Esophagus (tissue), 2 donors: ENCODE results near the gene C1orf50. TPM values are rescaled to one million over a fixed set of nuclear protein-coding genes. Genes with fewer than 3 reads are reported as not detected.
"Not testable (repeated sequence)": the region's sequence is repeated elsewhere in the genome, so short reads cannot be mapped to it uniquely, and the experiment has no call there.

Experiments used
- H3K27ac ChIP-seq, 2 donors: one replicate each; pipeline ENCODE4 v1.5.1; 2013; ENCODE audit warnings: low read depth in 2 of 2, mild to moderate bottlenecking in 2 of 2, inconsistent platforms in 1 of 2, low read length in 1 of 2, moderate library complexity in 1 of 2
- H3K27me3 ChIP-seq, 2 donors: one replicate each; pipeline ENCODE4 v1.6.1; 2013; ENCODE audit warnings: low read length in 2 of 2, control low read depth in 1 of 2, mild to moderate bottlenecking in 1 of 2; ENCODE audit not compliant: insufficient read depth in 2 of 2, control insufficient read depth in 1 of 2
- H3K36me3 ChIP-seq, 2 donors: one replicate each; pipeline ENCODE4 v1.6.1; 2013; ENCODE audit warnings: low read length in 1 of 2; ENCODE audit not compliant: control insufficient read depth in 2 of 2, insufficient read depth in 2 of 2
- H3K4me1 ChIP-seq, 2 donors: one replicate each; pipeline ENCODE4 v1.6.1; 2013; ENCODE audit warnings: low read length in 1 of 2; ENCODE audit not compliant: control insufficient read depth in 2 of 2, insufficient read depth in 2 of 2
- H3K4me3 ChIP-seq, 2 donors: one replicate each; pipeline ENCODE4 v1.5.1; 2013; ENCODE audit warnings: low read length in 2 of 2, mild to moderate bottlenecking in 2 of 2, low read depth in 1 of 2, moderate library complexity in 1 of 2
- H3K9me3 ChIP-seq, 2 donors: one replicate each; pipeline ENCODE4 v1.6.1; 2013; ENCODE audit warnings: mild to moderate bottlenecking in 2 of 2, low read depth in 1 of 2, low read length in 1 of 2, moderate library complexity in 1 of 2; ENCODE audit not compliant: control insufficient read depth in 2 of 2, insufficient read depth in 1 of 2
- WGBS, 2 donors: extraction: QIAGEN DNeasy Blood & Tissue Kit; methylation state at CpG; one replicate each; pipeline ENCODE4 v1.1.7; 2013; 5-methylcytosine and 5-hydroxymethylcytosine counted together
- polyA plus RNA-seq, 2 donors: library from polyadenylated mRNA; stranded (reverse); fragments of 200-250 nt; gene quantifications; one replicate each; pipeline ENCODE4 v1.2.3, GENCODE V29; 2013
- donor health status: healthy with polysubstance abuse.
- donor health status: Bipolar disorder and iron deficiency.

Gene C1orf50
- polyA plus RNA-seq, result 1 to 10 TPM; 2.5 to 3.8 TPM

DNA sequence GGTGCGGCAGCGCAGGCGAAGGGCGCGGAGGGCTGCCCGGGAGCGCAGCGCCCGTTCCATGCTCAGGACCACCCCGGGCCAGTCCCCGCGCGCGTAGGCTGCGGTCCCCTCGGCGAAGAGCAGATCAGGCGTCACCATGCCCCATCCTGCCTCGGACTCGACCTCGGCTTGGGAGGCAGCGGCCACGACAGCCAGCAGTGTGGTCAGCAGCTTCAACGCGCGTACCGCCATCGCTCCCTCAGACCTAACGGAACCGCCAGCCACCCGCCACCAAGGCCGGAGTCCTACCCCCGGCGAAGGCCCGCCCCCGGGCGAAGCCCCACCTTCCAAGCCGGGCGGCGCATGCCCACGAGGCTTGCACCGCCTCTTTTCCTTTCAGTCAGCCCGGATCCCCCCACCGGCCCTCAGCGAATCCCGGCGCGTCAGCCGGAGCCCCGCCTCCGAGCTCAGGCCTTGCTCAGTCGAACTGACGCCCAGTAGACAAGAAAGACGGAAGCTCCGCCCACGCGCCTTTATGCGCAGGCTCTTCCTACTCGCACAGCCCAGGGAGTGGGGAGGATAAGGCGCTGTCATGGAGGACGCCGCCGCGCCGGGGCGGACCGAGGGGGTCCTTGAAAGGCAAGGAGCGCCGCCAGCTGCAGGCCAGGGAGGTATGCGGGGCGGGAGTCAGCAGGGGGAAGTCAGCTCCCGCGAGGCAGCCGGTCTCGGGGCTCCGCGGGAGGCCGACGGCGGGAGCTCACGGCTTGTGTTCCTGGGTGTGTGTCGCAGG, at the start of gene C1orf50, which contains the start of gene P3H1:
TSS of gene C1orf50 (plus strand) at position 509 of the 769 bp plus-strand sequence. CDS start at position 572, 63 bp downstream.
TSS of gene P3H1 (minus strand) at position 288 of the 769 bp plus-strand sequence. CDS start at position 231, 57 bp downstream.
- 0% methylated on average over 74 to 82 of the region's 82 CpGs for WGBS, 2 donors
- H3K27me3 ChIP-seq, result no peaks in the 10 kb centered on the region
- H3K27ac ChIP-seq, result peak within 1 kb of the TSS; percentile 93 to 96
- no peaks in the 10 kb centered on the region for H3K9me3 ChIP-seq
- no peaks in the 10 kb centered on the region for H3K36me3 ChIP-seq
- no peaks in the 10 kb centered on the region for H3K4me1 ChIP-seq
- peak within 1 kb of the TSS; percentile 89 to 99 for H3K4me3 ChIP-seq

GRCh38 chr1:42720868-42721267, 46.2 kb upstream of the C1orf50 start:
- 81 to 96% methylated on average over 1 of the region's 1 CpG for WGBS, 2 donors
- no peaks in the 10 kb centered on the region for H3K27me3 ChIP-seq
- H3K27ac ChIP-seq, result no peak overlapping the region
- peaks cover 0 to 2% of the 10 kb centered on the region in 2 donors for H3K36me3 ChIP-seq
- H3K4me3 ChIP-seq, result no peak overlapping the region
- H3K4me1 ChIP-seq, result no peaks in the 10 kb centered on the region
- no peaks in the 10 kb centered on the region for H3K9me3 ChIP-seq

GRCh38 chr1:42721926-42722325, 45.1 kb upstream of the C1orf50 start:
- Histone ChIP-seq H3K27me3 (no peaks in the 10 kb centered on the region), H3K4me3 (no peak overlapping the region), H3K36me3 (peaks cover 0 to 2% of the 10 kb centered on the region in 2 donors), H3K27ac (no peak overlapping the region), H3K9me3 (no peaks in the 10 kb centered on the region), H3K4me1 (no peaks in the 10 kb centered on the region)
- WGBS, 2 donors, result 93 to 98% methylated on average over 3 of the region's 3 CpGs

DNA sequence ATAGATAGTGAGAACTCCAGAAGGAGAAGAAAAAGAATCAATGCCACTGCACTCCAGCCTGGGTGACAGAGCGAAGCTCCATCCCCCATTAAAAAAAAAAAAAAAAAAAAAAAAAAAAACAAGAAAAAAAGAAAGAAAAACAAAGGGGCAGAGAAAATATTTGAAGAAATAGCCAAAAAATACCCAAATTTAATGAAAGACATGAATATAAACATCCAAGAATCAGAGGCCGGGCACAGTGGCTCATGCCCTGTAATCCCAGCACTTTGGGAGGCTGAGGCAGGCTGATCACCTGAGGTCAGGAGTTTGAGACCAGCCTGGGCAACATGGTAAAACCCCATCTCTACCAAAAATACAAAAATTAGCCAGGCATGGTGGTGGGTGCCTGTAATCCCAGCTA, 44.6 kb upstream of the C1orf50 start:
- 99 to 100% methylated on average over 2 of the region's 2 CpGs for WGBS, 2 donors
- H3K4me1 ChIP-seq, H3K4me3 ChIP-seq, H3K9me3 ChIP-seq, H3K36me3 ChIP-seq, H3K27me3 ChIP-seq, H3K27ac ChIP-seq: not testable (repeated sequence)

GRCh38 chr1:42723511-42723910, 43.5 kb upstream of the C1orf50 start:
- no peaks in the 10 kb centered on the region for H3K4me1 ChIP-seq
- 45 to 64% methylated on average over 6 of the region's 6 CpGs for WGBS, 2 donors

GRCh38 chr1:42725820-42726219, 41.2 kb upstream of the C1orf50 start:
- not testable (repeated sequence) for H3K27me3 ChIP-seq, H3K4me3 ChIP-seq, H3K36me3 ChIP-seq, H3K4me1 ChIP-seq, H3K9me3 ChIP-seq, H3K27ac ChIP-seq
- 99% methylated on average over 4 of the region's 4 CpGs for WGBS, 2 donors

More at GRCh38 chr1:42723511-42723910, 43.5 kb upstream of the C1orf50 start:
- Histone ChIP-seq H3K9me3 (no peaks in the 10 kb centered on the region), H3K36me3 (peaks cover 0 to under 1% of the 10 kb centered on the region in 2 donors), H3K27me3 (no peaks in the 10 kb centered on the region), H3K4me3 (no peak overlapping the region), H3K27ac (no peak overlapping the region)

DNA sequence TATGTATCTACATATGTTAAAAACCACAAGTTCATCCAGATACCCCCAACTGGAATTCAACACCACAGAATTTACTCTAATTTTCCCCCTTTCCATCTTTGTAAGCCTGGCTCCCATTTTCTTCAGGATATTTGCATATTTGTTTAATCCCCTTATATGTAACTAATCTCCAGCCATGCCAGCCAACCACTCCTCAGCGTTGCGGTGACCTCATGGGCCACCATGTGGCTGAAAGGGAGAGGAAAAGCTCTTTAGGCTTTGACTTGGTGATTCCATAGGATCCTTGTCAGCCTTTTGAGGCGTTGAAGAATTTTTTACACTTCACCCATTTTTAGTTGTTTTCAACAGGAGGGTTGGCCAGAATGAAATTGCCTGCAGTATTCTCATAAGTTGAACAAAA, 37.0 kb upstream of the C1orf50 start:
- no peaks in the 10 kb centered on the region for H3K36me3 ChIP-seq
- 85 to 90% methylated on average over 3 of the region's 3 CpGs for WGBS, 2 donors
- no peaks in the 10 kb centered on the region for H3K9me3 ChIP-seq
- H3K4me1 ChIP-seq, result no peaks in the 10 kb centered on the region
- no peaks in the 10 kb centered on the region for H3K27me3 ChIP-seq
- no peak overlapping the region for H3K4me3 ChIP-seq
- no peak overlapping the region for H3K27ac ChIP-seq

GRCh38 chr1:42730988-42731387, 36.1 kb upstream of the C1orf50 start:
- 71 to 73% methylated on average over 4 of the region's 4 CpGs for WGBS, 2 donors
- Histone ChIP-seq H3K4me1 (no peaks in the 10 kb centered on the region), H3K4me3 (no peak overlapping the region), H3K36me3 (no peaks in the 10 kb centered on the region), H3K27me3 (no peaks in the 10 kb centered on the region), H3K27ac (no peak overlapping the region), H3K9me3 (no peaks in the 10 kb centered on the region)

DNA sequence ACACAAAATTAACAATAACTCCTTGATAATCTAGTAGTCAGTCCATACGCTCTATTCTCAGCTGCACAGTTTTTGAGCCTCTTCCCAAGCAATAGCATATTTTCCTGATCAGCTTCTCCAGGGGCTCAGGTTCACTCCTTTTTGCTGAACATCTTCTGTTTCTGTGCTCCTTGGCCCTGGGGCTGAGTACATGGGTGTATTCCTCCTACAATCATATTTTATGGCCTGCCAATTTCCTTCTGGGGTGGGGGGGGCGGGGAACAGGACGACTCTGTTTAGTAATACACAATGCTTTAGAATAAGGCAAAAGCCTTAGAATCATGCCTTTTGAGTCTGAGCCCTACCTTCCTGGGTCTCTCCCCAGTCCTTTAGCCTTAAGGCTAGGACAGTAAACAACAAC, 35.5 kb upstream of the C1orf50 start:
- H3K27me3 ChIP-seq, result no peaks in the 10 kb centered on the region
- H3K36me3 ChIP-seq, result no peaks in the 10 kb centered on the region
- 64 to 69% methylated on average over 3 of the region's 3 CpGs for WGBS, 2 donors
- no peak overlapping the region for H3K4me3 ChIP-seq
- H3K27ac ChIP-seq, result no peak overlapping the region
- peaks cover 0 to 6% of the 10 kb centered on the region in 2 donors for H3K4me1 ChIP-seq
- H3K9me3 ChIP-seq, result no peaks in the 10 kb centered on the region

DNA sequence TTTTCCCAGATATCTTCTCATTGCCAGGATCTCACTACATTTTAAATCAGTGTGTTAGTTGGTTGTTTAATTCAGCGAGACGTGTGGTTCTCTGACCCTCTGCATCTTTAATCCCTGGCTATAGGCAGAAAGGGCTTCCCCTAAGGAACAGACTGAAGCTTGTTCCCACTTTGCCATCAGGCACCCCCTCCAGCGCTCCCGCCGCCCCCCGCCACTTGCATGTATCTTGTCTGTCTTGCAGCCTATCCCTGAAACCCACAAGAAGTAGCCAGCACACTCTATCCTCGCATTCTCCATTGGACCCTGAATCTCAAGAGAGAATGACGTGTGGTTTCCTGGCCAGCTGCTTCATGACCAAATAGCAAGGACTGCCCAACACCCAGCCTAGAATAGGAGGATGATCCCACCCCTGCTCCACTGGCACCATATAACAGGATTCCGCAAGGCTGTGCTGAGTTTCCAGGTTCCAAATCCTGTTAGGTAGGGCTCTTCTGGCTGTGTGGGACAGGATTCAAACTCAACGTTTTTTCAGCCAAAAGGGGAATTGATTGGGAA, 34.8 kb upstream of the C1orf50 start:
- Histone ChIP-seq H3K36me3 (no peaks in the 10 kb centered on the region), H3K4me1 (peaks cover 0 to 11% of the 10 kb centered on the region in 2 donors), H3K4me3 (no peak overlapping the region), H3K27ac (no peak overlapping the region), H3K27me3 (no peaks in the 10 kb centered on the region), H3K9me3 (no peaks in the 10 kb centered on the region)
- WGBS, 2 donors, result 78 to 80% methylated on average over 10 of the region's 10 CpGs
